C4-2B (cell line): ENCODE data around the gene PRPF31.

ENCODE experiments used
- H3K27ac ChIP-seq: fragments of 450-650 bp; 2 replicates; pipeline ENCODE4 v1.5.1; 2017
- ZFX ChIP-seq: fragments of 450-650 bp; IDR thresholded peaks from 2 replicates; pipeline ENCODE4 v1.6.1; 2017
- TF ChIP-seq, protein P1 (sequence below): fragments of 450-650 bp; conservative IDR thresholded peaks from 2 replicates; pipeline ENCODE4 v1.5.1; 2017; ENCODE audit warnings: mild to moderate bottlenecking

PRPF31 gene

DNA sequence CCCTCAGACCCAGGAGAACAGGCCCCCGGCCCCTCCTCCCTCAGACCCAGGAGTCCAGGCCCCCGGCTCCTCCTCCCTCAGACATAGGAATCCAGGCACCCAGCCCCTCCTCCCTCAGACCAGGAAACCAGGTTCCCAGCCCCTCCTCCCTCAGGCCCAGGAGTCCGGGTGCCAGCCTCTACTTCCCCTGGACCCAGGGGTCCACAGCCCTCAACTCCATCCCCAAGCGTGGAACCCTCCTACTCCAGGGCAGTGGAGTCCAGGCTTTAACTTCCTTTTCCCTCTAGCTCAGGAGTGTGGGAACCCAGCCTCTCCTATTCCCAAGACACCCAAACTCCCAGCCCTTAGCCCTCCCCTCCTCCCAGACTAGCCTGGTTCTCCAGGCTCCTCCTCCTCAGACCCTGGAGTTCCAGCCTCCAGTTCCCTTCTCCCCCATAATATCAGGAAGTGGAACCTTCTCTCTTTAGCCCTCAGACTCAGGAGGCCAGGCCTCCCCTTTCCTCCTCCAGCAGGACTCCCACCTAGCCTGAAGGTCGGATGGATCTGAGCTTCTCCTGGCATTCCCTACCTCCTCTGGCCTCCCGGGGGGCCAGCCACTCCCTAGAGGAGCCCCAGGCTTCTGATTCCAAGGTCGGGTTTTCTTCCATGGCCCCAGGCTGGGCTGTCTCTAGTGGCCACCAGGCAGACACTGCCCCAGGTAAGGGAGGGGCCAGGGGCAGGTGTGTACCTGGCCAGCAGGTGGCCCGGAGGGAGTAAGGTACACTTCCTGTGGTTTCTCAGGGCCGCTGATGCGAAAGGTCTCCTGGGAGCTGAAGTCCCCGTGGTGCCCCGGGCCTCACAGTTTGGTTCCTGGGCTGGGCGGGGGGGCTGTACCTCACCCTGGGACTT lies 57.2 kb downstream of the PRPF31 start, which contains the start of gene TMC4:
TSS of gene TMC4 (minus strand) at position 690 of the 888 bp plus-strand sequence. CDS start at position 647, 43 bp downstream.
- peak within 1 kb of the TSS; percentile 74 for H3K27ac ChIP-seq
- TF ChIP-seq, protein P1, sequence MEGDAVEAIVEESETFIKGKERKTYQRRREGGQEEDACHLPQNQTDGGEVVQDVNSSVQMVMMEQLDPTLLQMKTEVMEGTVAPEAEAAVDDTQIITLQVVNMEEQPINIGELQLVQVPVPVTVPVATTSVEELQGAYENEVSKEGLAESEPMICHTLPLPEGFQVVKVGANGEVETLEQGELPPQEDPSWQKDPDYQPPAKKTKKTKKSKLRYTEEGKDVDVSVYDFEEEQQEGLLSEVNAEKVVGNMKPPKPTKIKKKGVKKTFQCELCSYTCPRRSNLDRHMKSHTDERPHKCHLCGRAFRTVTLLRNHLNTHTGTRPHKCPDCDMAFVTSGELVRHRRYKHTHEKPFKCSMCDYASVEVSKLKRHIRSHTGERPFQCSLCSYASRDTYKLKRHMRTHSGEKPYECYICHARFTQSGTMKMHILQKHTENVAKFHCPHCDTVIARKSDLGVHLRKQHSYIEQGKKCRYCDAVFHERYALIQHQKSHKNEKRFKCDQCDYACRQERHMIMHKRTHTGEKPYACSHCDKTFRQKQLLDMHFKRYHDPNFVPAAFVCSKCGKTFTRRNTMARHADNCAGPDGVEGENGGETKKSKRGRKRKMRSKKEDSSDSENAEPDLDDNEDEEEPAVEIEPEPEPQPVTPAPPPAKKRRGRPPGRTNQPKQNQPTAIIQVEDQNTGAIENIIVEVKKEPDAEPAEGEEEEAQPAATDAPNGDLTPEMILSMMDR, result no peak; the same call in 1 of the 2 replicates
- no peak for TF ChIP-seq ZFX

DNA sequence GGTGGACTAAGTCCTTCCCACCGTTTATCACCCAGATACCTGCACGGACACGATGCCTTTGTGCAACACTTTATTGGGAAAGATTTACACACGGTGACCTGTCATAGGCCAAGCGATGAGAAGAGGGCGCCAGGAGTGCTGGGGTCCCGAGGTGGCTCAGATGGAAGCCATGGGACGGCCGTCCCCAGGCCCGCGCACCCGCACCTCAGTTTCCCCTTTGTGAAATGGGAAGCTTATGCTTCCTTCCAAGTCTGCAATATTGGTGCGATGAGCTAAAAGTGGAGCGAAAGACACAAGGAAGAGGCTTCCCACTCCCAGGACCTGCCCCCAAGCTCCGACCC lies 57.8 kb downstream of the PRPF31 start:
- H3K27ac ChIP-seq, result peak overlapping the region; percentile 74
- no peak for TF ChIP-seq ZFX
- TF ChIP-seq, protein P1, result no peak; the same call in 1 of the 2 replicates

DNA sequence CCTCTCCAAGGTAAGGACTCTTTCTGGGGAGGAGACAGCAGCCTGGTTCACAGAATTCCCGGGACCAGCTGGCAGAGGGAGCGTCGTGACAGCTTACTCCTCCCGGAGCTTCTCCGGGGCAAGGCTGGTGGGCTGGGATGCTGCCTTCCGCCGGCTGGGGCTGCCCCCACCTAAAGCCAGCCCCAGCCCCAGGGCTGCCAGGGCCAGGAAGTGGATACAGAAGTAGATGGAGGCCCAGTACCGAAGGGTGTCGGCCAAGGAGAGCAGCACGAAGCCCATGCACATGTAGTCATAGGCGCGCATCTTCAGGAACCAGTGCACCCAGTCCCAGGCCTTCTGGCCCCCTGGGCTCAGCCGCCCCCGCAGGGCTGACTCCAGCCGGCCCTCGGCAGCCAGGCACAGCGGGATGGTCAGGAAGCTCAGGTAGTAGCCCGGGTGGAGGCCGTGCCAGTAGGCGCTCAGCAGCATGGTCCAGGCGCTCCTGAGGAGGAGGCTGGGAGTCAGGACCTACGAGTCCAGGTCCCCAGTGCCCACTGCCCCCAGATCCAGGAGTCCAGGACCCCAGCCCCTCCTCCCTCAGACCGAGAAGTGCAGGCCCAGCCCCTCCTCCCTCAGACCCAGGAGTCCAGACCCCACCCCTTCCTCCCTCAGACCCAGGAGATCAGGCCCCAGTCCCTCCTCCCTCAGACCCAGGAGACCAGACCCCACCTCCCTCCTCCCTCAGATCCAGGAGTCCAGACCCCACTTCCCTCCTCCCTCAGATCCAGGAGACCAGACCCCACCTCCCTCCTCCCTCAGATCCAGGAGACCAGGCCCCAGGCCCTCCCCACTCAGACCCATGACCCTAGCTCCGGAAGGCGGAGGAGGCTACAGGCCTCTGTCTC lies 58.6 kb downstream of the PRPF31 start:
- TF ChIP-seq ZFX, result no peak
- TF ChIP-seq, protein P1, result no peak
- no peak overlapping the region for H3K27ac ChIP-seq

DNA sequence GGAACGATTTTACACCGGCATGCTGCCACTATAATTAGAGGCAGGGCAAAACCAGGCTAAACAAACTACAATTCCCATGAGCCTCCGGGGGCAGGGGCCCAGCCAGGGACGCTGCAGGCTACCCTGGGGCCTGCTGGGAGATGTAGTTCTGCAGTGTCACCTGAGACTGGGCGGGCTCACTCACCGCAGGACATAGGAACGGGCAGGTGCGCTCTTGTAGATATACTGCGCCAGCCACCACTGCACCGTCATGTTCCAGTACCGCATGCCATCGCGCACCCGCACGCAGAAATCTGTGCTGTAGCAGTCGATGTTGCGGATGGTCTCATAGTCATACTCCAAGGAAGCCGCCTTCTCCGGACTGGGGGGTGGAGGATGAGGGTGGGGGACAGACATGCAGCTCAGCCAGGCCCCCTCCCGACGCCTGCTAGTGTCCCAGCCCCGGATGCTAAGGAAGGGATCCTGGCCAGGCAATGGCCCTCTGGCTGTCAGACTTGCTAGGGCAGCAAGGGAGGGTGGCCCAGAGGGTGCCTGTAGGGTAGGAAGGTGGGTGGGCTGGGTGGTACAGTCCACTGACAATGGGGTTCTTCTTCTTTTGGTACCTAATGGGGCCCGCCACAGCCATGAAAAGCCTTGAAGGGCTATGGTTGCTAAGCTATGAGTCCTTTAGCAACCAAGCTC lies 63.2 kb downstream of the PRPF31 start:
- H3K27ac ChIP-seq, result no peak overlapping the region
- TF ChIP-seq ZFX, result no peak
- TF ChIP-seq, protein P1, result no peak

DNA sequence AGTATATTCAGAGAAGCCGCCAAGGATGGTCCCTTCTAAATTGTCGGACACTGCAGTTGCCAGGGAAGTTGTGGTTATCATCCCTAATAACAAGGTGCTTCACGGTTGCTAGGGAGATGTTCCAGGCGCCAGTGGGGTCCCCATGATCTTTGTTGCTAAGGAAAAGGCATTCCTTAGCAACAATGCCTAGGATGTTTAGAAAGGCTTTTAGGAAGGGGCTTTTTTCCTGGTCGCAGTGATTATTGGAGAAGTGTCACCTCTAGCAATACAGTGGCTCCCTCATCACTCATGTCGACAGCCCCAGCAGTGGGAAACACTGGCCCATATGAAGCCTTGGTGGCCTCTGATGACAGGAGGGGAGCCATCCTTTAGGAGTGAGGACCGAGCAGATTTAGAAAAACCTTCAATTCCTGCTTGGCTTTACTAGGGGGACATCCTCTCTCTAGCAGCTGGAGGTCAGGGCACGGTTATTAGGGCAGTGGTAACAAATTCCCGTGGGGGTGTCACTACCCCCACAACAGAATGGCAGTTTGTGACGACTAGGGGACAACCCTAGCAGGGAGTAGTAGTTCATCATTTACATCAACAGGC lies 63.8 kb downstream of the PRPF31 start:
- H3K27ac ChIP-seq, result no peak overlapping the region
- TF ChIP-seq, protein P1, result no peak
- no peak for TF ChIP-seq ZFX

DNA sequence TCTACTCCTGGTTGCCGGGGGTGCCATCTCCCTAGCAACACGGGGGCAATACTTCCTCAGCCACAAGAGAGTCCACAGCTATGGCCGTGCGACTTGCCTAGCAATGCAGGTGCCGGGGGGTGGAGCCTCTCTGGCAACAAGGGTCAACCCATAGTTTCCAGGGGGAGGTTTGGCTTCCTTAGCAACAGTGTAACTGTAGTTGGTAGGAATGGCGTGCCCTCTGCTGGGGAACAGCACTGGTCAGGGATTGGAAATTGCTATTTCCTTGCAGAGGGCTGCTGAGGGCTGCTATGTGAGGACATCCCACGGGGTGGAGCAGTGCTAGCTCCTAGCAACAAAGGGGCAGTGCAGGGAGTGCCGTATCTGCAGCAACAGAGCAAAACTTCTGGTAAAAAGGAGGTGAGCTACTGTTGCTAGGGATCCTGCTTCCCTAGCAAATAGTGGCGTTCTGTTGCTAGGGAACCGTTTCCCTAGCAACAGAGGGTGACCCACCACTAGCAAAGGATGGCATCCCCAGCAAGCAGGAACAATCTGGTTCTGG lies 64.4 kb downstream of the PRPF31 start:
- no peak for TF ChIP-seq ZFX
- TF ChIP-seq, protein P1, result no peak
- no peak overlapping the region for H3K27ac ChIP-seq
